NCI-H128 (cell line): Measurements from ENCODE around the gene ZDHHC3.
A peak's percentile ranks its signal among the peaks of the same experiment; 100 is the strongest.
"Not testable (repeated sequence)": the region's sequence is repeated elsewhere in the genome, so short reads cannot be mapped to it uniquely, and the experiment has no call there.

Experiments used
- DNase-seq: peaks from one replicate; lab custom pipeline; 2025; ENCODE audit not compliant: unreplicated experiment; lab: John Stamatoyannopoulos, UW

ZDHHC3 gene

DNA sequence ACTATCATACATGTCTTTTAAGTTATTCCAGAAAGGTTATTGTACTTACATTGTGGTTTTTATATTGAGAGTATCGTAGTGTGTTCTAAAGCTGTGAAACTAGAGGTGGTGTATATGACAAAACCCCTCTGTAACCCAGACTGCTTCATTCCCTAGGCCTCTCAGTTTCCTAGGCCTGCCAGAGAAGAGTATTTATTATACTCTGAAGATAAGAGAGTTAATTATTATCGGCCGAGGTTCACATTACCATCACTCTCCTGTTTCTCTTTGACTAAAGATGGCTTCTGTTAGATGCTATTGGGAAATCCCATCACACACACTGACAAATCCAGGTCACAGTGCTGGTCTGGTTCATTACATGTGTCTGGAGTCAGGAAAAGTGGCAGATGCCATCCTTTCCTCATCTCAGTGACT lies 20.6 kb upstream of the ZDHHC3 start:
- no peak for DNase-seq

DNA sequence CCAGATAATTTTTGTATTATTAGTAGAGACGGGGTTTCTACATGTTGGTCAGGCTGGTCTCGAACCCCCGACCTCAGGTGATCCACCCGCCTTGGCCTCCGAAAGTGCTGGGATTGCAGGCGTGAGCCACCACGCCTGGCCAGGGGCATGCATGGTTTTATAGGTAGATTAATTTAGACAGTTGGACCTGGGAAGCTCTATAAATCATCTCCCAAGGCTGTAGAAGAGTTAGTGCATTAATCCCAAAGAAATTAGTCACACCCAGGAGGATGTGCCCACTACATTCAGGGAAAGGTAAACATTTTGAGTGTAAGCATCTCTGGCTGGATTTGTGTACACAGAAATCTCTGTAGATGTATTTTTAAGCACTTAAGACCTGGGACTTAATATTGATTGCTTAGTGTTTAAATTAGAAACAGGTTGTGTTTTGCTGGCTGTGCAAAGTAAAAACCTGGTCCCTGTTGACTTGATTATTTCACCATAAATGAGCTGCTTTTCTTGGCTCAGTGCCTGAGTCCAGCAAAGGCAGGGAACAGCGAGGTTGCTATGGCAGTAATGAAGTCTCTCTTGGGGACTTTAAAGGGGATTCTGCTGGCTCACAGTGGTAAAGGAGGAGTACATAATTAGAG lies 19.3 kb upstream of the ZDHHC3 start:
- DNase-seq = peak; percentile 7

DNA sequence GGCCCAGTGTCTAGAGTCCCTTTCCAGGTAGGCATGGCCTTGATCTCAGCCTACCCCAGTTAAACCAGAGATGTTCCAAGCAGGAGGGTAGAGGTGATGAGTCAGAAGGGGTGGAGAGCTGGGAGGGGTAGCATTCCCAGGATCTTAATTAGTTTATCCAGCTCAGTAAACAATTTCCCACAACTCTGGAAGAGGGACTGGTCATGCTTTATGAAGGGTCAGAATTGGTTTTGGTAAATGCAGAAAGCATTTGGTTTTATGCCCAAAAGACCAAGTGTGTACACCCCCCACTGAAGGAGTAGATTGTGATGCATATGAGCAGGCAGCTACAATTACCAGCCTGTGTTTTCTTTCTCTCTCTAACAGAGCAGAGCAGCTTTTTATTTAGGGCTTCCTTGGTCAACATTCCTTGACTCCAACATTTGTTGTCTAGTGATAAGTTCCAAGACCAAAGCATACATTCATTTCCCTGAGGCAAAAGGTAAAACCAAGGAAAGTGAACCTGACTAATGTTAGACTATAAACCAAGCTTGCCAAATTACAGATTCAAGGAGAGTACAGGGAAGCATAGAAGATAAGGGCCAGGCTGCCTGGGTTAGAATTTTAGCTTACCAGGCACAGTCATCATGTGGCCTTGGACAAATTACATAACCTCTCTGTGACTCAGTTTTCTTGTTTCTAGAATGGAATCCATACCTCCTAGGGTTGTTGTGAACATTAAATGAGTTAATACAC lies 17.7 kb upstream of the ZDHHC3 start:
- DNase-seq = no peak

DNA sequence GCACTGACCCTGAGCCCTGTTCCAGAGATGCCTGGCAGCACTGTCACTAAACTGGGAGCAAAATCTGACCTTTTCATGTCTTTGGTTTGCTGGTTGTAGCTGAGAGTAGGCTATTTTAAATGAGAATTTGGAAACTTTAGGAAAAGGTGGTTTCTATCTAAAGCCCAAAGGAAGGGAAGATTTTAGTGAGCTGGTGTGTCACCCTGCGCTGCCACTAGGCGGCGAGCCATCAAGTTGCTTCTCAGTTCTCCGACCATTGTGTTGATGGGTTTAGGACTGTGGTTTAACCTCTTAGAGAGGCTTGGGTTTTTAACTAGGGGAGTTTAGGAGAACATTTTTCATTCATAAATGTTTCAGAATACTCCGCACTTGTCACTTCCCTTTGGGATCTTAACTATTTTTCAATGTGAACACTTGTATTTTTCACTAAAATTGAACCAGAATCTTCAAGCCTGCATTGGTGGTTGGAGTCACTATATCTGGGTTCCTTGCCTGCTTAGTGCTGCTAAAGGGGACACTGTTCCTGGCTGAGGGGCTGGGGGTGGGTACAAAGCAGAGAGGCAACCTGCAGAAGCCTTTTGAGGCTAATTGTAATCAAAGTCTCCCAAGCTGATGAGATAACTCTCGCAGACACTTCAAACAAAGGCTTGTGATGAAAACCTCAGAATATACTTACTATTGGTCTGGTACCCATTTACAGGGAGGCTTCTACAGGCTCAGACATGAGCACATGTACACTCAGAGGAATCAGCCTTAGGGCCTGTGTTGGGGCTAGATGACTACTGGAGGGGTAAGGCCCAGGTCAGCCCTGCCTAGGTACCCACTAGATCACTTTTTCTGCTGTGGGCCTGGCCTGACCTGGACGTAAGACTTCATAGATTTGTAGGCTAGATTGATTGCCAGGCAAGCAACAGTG lies 16.8 kb upstream of the ZDHHC3 start:
- no peak for DNase-seq

DNA sequence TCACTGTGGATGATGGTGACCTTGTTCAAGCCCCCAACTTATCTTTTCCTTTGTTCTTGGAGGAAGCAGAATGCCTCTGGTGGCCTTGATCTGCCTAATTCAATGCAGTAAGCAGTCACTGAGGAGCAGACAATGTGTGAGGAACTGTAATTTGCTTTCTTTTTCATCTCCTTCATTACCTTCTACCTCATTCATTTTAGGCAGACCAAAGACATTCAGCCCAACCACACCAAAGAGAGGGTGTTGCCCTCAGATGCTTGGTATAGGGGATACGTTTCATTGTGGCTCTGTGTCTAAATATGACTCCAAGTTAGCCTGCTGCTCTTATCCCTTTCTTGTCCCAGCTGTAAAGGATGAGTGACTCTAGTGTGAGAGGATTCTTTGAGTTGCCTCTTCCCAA lies 15.4 kb upstream of the ZDHHC3 start:
- no peak for DNase-seq

DNA sequence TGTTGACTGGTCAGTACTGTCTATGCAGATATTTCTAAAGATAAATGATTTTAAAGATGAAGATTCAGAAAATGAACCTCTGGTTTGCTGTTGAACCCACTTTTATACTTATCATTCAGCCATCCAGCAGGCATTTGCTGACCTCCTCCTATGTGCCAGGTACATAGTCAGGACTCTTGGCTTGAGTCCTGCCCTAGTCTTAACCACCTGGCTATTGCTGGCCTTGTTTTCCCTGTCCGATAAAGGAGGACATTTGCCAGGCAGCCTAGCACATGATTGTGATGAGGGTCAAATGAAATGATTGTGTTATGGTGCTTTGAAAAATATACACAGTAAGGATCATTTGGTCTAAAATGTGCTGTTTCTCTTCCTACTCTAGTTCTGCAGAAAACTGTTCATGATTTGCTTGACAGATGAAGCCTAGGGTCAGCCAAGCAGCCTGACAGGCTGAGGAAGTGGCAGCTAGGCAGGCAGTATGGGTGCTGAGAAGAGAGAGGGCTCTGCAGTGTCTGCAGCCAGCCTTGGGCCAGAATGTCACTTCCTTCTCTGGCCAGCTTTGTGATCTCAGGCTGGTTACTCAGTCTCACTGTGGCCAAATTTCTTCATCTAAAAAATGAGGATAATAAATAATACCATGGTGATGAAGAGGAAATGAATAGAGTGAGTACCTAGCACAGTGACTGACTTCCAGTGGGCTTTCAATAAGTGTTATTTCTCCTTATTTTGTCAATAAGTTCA lies 13.8 kb upstream of the ZDHHC3 start:
- no peak for DNase-seq

DNA sequence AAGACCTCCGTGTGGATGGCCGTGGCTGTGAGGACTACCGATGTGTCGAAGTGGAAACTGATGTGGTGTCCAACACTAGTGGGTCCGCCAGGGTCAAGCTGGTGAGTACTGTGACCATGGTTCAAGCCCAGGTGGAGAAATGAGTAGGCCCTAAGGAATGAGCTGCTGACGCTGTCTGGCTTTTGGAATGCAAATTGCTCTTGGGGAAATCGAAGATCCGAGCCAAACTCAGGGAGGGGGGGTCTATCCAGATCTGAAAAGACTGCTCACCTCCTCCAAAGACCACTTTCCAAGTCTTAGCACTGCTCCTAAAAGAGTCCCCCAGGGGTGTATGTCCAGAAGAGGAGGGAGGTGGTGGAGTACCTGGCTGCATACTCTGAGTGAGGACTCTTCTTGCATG lies 13.2 kb upstream of the ZDHHC3 start:
- DNase-seq = no peak

DNA sequence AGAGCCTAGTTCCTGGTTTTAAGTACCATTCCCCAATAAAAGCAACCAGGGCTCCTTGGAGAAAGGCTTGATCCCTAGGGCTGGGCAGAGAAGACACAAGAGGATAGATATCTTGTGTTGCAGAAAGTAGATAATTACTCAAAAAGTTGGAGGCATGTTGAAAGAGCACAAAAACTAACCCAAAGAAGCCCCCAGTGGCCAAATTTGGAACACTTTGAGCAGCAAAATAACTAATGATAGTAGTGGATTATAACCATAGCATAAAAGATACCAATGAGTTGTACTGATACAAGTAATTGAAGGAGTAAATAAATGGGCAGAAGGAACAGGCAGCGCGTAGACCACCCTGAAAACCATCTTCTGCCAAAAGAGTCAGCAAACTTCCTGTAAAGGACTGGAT lies 12.1 kb upstream of the ZDHHC3 start:
- DNase-seq = no peak

DNA sequence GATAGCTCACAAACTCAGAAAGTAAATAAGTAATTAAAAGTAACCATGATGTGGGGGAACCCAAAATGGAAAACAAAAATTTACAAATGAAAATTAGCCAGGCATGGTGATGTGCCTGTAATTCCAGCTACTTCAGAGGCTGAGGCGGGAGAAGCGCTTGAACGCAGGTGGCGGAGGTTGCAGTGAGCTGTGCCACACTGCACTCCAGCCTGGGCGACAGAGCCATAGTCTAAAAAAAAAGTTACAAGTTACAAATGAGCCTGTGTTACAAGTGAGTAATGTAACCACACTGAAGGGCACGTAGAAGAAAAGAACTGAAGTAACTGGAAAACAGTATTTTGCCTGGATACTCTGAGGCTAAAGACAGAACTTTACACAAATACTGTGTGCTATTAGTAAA lies 11.4 kb upstream of the ZDHHC3 start:
- no peak for DNase-seq

DNA sequence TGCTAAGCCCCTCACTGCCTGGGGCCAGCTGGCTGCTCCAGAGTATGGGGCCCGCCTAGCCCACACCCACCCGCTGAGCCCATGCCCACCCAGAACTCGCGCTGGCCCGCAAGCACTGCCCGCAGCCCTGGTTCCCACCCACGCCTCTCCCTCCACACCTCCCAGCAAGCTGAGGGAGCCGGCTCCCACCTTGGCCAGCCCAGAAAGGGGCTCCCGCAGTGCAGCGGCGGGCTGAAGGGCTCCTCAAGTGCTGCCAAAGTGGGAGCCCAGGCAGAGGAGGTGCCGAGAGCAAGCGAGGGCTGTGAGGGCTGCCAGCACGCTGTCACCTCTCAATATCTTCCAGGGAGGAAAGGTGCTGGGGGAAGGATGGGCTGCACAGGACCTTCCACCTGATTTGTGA lies 10.4 kb upstream of the ZDHHC3 start:
- DNase-seq = not testable (repeated sequence)

DNA sequence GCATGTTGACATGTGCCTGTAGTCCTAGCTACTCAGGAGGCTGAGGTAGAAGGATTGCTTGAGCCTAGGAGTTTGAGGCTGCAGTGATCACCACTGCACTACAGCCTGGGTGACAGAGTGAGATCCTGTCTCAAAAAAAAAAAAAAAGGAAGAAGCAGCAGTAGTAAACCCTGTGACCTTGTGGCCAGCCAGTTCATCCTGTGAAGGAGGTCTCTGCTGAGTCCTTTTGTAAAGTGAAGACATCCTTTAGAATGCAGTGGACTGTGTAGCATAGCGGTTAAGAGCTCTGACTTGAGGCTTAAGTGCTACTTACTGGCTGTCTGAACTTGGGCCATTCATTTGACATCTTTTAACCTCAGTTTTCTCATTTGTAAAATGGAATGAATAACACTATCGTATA lies 8.4 kb upstream of the ZDHHC3 start:
- no peak for DNase-seq

DNA sequence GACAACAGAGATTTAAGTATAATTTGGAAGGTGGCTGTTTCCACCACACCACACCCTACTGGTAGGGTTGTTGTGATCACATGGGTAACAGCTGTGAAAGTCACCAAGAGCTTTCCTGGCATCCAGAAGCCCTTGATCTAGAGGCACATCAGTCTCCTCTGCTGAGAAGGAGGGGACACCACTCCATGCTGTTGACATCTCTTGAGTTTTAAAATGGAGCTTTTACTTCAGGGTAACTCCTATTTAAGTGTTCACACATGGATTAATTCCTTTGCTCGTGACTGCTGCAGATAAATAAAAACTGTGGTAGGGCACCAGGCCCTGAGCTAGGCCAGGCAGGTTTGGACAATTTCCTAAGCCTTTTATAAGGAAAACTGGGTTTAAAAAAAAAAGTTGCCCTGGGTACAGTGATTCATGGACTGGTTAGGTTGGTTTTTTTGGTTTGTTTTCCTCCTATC lies 7.5 kb upstream of the ZDHHC3 start:
- DNase-seq = no peak

DNA sequence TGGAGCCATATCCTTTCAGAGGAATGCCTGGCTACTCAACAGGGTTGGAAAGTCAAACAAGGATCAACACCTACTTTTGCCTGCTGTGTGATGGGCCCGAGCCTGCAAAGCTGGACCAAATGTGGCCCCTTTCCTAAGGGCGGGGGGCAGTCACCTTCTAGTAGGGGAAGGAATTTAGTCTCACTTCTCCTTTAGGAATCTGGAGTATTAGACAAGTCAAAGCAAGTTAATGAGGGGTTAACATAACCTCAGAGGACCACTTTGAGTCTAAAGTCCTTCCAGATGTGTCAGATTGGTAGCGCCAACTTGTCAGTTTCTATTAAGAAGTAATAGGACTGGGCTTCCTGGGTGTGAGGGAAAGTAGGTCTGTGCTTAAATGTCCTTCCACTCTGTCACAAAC lies 6.8 kb upstream of the ZDHHC3 start:
- no peak for DNase-seq

DNA sequence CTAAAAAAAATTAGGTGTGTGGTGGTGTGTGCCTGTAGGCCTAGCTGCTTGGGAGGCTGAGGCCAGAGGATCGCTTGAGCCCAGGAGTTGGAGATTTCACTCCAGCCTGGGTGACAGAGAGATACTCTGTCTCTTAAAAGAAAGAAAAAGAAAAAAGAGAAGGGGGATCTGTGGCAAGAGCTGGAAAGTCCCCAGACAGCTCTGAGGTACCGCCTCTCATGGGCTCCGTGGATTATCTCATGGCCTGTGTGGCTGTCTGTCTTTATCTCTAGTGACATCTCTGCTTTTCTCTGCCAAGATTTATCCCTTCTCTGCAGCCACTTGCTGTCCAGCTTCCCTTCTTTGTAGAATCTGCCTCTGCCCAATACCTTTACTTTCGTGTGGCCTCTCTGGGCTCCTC lies 5.8 kb upstream of the ZDHHC3 start:
- no peak for DNase-seq

DNA sequence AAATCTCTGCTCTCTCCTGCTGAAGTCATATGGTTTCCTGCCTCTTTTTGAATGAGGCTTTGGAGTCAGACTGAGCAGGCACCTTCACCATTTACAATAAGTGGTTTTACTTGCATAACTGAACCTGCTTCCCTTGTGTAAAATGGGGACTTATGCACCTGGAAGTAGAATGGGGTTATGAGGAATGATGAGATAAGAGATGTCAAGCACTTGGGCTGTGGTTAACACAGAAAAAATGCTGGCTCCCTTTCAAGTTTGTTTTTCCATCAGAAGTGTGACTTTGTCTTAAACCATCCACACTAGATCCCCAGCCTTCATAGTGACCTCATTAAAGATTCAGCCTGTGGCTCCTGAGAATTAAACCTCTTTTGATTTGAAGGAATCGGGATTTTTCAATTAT lies 5.2 kb upstream of the ZDHHC3 start:
- no peak for DNase-seq

DNA sequence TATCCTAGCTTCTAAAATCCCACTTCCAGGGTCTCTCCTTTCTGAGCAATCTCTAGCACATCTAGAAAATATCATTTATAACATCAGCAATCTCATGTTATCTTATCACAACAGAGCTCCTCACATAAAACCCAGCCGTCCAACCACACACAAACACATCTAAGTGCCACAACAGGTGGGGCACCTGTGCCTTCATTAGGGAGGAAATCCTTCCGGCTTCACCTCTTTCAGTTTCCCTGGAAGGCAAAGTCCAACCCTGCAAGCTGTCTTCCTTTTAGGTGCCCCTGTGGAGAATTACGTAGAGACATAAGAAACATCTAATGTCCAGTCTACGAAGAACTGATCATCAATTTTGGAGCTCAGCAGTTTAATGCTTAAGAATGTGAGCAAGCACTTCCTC lies 1.6 kb downstream of the ZDHHC3 start:
- DNase-seq = no peak

DNA sequence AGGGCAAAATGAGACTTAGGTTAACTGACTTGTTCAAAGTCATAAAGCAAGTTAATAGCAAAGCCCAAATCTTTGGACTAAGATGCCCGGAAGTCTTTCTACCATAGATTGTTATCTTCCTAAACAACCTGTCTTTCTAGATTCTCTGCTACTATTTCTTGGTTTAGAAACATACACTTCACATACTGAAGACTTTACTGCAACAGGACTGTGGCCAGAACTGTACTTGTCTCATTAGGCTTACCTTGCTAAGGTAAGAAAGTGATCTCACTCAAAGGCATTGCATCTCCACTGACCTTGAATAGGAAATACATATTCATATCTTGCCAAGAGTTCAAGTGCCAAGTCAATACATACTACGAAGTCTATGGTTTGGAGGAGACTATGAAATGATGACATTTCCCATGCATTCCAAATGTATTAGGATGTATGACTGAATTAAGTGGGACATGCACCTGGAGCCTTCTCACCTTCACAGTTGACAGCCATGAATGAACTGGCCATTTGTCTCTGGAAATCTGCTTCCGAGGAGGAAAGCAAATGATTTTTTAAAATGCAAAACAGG lies 5.0 kb downstream of the ZDHHC3 start:
- DNase-seq = no peak

DNA sequence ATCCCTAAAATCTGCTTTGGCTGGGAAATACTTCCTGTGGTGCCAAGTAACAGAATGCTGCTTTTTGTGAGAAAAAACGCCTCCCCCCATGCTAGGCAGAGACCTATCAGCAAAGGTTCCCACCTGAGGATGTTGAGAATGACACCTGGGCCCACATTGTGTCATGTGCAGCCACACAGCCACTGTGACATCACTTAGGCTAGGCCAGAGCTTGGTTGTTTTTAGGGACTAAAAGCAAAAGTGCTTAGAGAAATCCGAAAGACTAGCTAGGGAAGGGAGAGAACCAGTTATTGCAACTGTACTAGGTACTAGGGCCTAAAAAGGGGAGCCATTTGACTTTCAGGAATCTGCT lies 6.2 kb downstream of the ZDHHC3 start:
- no peak for DNase-seq

DNA sequence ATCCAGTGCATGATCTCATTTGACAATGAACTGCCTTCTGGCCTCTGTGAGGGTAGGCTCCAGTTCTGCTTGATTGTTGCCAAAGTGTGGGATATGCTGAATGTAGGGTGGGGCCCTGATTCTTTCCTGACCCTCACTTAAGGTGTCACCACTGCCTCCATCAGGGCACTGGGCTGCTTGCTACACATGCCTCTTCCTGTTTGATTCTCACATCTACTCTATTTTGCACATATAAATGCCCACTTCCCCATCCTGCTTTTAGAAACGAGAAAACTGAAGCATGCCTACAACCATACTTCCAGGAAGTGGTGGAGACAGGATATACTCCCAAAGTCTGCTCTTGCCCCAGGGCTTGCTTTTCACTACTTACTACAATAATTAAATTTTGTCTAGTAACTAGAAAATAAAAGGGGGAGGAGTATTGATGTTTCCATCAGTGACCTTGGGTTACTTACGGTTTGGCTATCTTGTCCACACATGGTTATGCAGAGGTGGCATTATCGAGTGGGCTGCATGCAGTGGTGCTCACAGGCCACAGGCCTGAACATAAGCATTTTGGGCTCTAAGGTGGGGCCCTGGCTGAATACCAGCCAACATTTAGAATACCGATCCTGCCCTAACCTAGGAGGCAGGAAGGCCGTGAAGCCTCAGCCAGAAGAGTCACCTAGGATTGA lies 6.7 kb downstream of the ZDHHC3 start:
- no peak for DNase-seq

DNA sequence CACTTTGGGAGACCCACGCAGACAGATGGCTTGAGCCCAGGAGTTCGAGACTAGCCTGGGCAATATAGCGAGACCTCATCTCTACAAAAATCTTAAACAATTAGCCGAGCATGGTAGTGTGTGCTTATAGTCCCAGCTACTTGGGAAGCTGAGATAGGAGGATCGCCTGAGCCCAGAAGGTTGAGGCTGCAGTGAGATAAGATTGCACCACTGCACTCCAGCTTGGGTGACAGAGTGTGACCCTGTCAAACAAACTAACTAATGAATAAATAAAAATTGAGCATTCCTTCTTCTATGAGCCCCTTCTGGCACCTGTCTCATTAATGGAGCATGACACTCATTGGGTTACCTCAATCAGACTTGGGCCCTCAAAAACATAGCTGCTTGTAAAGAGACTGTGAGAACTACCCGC lies 7.5 kb downstream of the ZDHHC3 start:
- DNase-seq = no peak
